HG02623 (cell line): Measurements from ENCODE around the gene CDA.
A peak's percentile ranks its signal among the peaks of the same experiment; 100 is the strongest.

Experiments used
- ATAC-seq: cut with Tn5 transposase; IDR thresholded peaks from one replicate; pipeline ENCODE4 v1.9.1; 2021; ENCODE audit warnings: moderate library complexity; ENCODE audit not compliant: unreplicated experiment

The CDA gene

GRCh38 chr1:20615946-20616846 is 27.3 kb downstream of the CDA start:
- no peak for ATAC-seq

DNA sequence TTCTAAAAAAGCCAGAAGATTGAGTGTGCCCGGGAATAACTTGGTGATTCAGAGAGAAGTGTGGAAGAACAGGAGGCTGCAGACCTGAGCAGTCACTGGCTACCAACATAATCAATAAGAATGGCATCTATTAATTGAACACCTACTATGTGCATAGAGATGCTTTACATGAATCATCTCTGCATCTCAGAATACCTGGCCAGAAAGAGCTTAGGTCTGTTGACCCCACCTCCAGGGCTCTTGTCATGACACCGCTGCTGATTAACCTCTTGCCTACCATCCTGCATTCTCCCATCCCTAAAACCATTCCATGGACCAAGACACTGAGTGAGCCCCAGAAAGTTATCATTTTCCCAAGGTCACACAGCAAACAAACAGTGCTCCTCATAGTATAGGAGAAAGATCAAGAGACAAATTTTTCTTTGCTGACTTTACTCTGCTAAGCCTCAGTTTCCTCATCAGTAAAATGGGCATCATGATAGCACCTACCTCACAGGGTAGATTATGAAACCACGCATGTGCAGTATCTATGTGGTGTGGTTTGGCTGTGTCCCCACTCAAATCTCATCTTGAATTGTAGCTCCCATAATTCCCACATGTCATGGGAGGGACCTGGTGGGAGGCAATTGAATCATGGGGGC is 28.1 kb downstream of the CDA start:
- no peak for ATAC-seq

DNA sequence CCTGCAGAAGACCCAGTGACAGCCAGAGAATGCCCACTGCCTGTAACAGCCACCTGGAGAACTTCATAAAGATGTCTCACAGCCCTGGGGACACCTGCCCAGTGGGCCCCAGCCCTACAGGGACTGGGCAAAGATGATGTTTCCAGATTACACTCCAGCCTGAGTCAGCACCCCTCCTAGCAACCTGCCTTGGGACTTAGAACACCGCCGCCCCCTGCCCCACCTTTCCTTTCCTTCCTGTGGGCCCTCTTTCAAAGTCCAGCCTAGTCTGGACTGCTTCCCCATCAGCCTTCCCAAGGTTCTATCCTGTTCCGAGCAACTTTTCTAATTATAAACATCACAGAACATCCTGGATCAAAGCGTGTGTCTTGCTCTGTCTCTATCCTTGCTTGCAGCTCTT is 29.7 kb downstream of the CDA start:
- ATAC-seq: no peak

- ATAC-seq: no peak
Measured at GRCh38 chr1:20619999-20620398, 31.1 kb downstream of the CDA start.

- ATAC-seq: no peak
Measured at GRCh38 chr1:20621012-20621411, 32.1 kb downstream of the CDA start.

DNA sequence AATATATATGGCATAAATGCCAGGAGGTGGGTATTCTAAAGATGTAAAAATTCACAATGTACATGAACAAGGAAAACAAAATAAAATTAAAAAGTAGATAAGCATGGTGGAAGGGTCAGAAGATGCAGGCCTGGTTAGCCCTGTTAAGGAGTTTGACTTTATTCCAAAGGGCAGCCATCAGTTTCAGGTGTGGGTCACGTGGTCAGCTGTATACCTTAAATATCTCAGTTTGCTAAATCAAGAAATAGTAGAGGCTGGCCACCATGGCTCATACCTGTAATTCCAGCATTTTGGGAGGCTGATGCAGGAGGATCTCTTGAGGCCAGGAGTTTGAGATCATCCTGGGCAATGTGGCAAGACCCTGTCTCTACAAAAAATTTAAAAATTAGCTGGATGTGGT is 35.8 kb downstream of the CDA start:
- ATAC-seq: no peak

- ATAC-seq: no peak
Measured at GRCh38 chr1:20625176-20626097, 36.5 kb downstream of the CDA start.

DNA sequence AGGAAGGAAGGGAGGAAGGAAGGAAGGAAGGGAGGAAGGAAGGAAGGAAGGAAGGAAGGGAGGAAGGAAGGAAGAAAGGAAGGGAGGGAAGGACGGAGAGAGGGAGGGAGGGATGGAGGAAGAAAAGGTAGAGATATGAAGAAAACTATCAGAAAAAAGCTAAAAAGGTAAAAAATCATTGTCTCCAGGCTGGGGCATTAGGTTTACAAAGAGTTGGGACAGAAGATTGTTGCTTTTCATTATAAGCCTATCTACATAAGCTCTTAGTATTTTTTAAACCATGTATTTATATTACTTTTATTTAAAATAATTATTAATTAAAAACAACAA is 37.2 kb downstream of the CDA start:
- ATAC-seq: no peak

- ATAC-seq: no peak
Measured at GRCh38 chr1:20626524-20626923, 37.6 kb downstream of the CDA start.

DNA sequence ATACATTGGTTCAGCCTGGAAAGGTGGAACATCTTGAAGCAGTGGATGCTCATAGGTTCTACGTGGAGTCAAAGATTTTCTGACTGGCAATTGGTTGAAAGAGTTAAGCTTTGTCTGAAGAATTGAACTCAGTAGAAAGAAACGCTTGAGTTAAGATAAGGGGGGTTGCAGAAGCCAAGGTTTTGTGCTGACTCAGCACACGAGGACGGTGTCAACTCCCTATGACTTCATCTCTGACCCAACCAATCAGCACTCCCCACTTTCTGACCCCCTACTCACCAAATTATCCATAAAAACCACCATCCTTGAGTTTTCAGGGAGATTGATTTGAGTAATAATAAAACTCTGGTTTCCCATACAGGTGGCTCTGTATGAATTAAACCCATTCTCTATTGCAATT is 41.8 kb downstream of the CDA start:
- no peak for ATAC-seq

- no peak for ATAC-seq
Measured at GRCh38 chr1:20632386-20632785, 43.5 kb downstream of the CDA start.

DNA sequence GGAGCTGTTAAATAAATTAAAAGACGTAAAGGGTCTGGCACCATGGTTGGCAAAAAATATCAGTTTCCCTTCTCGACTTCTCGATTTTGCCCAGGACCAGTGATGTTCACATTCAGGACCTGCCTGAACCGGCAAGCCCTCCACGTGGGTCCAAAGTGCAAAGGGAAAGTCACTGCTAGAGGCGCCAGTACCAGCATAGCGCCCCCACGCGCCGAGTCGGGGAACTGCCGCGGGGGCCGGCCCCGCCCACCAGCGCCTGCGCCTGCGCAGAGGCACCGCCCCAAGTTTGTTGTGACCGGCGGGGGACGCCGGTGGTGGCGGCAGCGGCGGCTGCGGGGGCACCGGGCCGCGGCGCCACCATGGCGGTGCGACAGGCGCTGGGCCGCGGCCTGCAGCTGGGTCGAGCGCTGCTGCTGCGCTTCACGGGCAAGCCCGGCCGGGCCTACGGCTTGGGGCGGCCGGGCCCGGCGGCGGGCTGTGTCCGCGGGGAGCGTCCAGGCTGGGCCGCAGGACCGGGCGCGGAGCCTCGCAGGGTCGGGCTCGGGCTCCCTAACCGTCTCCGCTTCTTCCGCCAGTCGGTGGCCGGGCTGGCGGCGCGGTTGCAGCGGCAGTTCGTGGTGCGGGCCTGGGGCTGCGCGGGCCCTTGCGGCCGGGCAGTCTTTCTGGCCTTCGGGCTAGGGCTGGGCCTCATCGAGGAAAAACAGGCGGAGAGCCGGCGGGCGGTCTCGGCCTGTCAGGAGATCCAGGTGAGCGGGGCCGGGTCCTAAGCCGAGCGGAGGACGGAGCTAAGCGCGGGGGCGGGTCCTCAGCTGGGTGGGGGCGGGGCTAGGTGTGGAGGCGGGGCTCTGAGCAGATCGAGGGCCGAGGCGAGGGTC is 44.5 kb downstream of the CDA start, which contains the start of gene PINK1:
TSS of gene PINK1 (plus strand) at position 269 of the 875 bp plus-strand sequence. CDS start at position 360, 91 bp downstream.
- ATAC-seq: peak; percentile 57

DNA sequence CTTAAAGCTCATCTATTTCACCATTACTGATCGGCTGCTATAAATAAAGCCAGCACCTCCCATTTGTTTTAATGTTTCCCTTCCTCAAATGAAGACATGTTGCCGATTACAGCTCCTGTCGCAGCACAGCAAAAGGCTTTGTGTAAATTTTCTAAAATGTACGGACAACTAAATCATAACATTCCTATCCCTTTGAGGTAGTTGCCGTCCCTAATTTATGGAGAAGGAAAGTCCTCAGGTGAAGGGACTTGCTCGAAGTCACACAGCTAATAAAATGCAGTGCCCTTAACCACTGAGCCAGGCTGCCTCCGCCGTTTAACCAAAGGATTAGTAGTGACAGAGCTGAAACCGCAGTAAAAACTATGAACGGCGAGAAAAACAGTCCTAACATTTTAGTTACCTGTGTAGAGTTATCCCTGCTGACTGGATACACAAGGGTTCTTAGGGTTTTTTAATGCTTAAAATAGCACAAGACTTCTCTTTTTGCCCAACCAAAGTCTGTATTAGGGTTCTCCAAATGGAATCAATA is 45.2 kb downstream of the CDA start:
- no peak for ATAC-seq

- no peak for ATAC-seq
Measured at GRCh38 chr1:20634594-20635084, 45.7 kb downstream of the CDA start.

DNA sequence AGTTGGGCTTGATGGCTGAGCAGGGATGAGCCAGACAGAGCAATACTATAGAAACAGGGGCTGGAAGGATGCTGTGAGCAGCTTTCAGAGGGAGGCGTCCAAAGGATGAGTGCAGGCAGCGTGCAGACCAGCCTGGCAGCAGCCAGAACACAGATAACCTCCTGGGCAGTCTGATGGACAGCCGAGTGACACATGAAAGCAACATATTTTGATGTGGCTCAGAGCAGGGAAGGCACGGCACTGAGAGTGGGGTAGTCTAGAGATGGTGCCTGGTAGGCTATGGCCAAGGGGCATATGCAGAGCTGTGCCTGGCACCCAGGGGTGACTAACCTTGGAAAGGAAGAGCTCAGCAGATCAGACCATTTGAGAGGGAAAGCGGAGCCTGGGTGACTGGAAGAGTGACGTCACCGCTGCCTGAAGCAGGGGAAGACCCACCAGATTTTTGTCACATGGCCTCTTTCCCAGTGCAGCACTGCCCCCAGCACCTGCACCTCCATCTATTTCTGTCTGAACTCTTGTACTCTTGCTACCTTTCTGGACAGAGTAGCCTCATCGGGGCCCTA is 48.0 kb downstream of the CDA start:
- ATAC-seq: no peak

DNA sequence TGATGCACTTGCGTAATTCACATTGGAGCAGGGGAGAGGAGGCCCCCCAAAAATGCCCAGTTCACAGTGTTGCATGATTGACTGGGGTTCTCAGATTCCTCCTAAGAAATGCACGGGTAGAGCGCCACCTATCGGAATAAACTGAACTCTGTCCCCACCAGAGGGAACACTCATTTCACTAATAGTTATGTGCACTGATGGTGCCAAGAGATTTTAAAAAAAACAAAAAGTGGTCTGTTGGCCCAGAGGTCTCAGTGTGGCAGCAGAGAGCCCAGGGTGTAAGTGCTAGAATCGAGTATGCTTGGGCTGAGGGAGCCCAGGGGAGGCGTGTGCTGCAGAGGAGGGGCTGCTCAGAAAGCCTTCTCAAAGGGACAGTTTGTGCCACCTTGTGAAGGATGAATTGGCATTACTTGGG is 51.3 kb downstream of the CDA start:
- no peak for ATAC-seq

- ATAC-seq: no peak
Measured at GRCh38 chr1:20641975-20642374, 53.1 kb downstream of the CDA start.

GRCh38 chr1:20643080-20643479 is 54.2 kb downstream of the CDA start:
- ATAC-seq: no peak

DNA sequence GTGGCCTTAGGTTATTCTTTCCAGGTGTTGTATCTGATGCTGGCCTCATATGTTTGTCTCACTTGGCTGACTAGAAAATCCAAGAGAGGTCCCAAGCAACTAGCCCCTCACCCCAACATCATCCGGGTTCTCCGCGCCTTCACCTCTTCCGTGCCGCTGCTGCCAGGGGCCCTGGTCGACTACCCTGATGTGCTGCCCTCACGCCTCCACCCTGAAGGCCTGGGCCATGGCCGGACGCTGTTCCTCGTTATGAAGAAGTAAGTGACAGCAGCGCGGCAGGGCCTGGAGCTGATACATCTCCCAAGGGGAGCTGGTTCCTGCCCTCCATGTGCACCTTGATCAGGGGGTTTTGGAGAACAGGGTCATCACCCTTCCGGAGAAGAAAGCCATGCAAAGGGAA is 55.5 kb downstream of the CDA start:
- ATAC-seq: no peak

DNA sequence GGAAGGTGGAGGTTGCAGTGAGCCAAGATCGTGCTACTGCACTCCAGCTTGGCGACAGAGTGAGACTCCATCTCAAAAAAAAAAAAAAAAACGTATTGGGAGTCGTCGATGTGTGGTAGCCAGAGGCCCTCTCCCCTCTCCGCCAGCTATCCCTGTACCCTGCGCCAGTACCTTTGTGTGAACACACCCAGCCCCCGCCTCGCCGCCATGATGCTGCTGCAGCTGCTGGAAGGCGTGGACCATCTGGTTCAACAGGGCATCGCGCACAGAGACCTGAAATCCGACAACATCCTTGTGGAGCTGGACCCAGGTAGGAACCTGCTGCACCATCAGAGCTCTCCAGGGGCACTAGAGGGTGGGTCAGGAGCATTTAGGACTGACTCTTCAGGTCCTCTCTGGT is 56.5 kb downstream of the CDA start:
- ATAC-seq: no peak
